Forelimb muscle (tissue), 1 donor: Measurements from ENCODE around the gene CD180. TPM values are rescaled to one million over a fixed set of nuclear protein-coding genes. Genes with fewer than 3 reads are reported as not detected.

Source experiments
- DNase-seq: peaks from one replicate; pipeline ENCODE4 v3.0.0-alpha.2; 2013; ENCODE audit warnings: low read depth
- polyA plus RNA-seq: library from polyadenylated mRNA; unstranded; fragments of 120-200 nt; gene quantifications from one replicate; pipeline ENCODE4 v1.2.1, GENCODE V29; 2013; ENCODE audit not compliant: insufficient read length

Gene CD180
- polyA plus RNA-seq, 1 donor: 0.92 TPM

DNA sequence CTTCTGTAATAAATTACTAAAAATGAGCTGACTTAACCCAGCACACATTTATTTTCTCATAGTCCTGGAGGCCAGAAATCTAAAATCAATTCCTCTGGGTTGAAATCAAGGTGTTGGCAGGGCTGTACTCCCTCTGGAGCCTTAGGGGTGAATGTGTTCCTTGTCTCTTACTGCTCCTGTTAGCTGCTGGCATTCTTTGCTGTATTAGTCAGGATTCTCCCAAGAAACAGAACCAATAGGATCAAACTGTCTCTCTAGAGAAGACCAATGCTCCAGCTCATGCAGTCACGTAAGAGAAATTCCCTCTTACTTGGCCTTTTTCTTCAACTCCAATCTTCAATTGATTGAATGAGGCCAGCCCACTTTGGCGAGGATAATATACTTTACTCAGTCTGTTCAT is 15.3 kb upstream of the CD180 start:
- DNase-seq: no peak

DNA sequence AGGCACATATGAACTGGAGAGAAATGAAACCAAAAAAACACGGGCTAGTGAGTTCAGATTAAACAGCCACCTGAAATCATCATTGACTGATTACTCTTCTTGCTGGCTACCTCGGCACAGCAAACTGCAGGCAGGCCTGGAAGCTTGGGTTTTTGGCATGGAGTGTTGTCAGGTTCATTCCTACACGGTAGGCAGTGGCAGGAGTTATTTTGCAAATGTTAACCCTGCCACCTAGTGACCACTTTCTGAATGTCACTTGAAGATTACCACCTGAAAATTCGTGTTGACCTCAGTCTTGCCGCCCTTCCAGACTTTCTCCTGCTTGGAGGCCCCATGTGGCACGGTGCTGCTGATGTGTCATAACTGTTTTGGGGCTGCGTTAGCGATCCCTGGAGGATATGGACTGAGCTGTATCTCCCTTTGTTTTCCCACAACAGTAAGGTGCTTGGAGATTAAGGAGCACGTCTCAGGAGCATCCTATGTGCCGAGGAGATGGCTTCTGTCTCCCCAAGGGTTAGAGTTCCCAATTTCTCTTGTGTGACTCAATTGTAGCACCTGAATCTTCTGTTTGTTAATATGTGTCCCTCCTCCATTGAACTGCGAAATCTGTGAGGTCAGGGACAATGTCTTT is 12.7 kb upstream of the CD180 start:
- peak; percentile 46 for DNase-seq

DNA sequence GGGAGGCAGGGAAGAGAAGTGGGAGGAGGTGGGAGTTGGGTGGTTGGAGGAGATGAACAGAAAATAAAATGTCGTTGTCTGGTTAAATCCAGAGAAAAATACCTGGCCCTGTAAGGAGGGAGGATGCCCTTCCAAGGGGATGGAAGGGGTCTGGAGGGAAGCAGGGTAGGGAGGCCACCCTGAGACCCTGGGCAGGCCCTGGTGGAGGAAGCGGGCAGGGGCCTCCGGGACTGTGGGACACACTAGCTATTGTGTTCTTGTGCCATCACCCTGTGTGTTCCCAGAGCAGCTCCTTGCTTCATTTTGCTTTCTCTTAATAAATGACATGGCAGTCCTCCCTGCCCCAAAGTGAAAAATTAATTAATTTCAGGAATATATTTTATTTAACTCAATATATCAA is 11.8 kb upstream of the CD180 start:
- DNase-seq: no peak

DNA sequence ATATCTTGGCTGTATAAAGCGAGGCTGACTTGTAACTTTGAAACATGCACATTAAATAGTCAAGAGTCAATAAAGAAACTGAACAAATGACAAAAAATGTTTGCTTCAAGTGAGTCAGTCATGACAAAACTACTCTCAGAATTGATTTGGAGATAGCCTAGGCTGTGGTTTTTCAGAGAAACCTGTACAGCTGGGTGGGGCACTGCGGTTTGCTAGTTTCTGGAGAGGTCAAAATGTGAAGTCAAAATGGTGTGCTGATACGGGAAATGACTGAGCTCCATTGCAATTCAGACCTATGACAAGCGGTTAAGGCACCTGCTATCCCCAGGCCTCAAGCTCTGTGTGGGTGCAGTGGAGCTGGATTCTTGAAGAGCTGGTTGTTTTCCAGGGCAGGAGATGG is 10.3 kb upstream of the CD180 start:
- no peak for DNase-seq

DNA sequence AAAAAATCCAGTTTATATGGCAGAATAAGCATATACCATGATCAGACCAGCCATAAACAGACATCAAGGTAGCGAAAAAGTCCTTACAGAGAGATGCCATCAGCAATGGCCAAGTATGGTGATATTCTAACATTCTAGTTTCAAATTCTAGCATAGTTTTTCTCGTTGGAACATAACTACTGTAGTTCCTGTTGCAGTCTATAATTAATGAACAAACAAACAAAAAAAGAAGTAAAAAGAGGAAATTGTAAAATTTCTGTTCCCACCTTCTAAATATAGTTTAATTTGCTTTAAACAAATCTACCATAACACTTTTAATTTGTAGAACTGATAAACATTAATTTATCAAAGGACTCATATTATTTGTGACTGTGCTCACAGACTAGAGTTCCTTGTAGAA is 9.9 kb upstream of the CD180 start:
- no peak for DNase-seq

DNA sequence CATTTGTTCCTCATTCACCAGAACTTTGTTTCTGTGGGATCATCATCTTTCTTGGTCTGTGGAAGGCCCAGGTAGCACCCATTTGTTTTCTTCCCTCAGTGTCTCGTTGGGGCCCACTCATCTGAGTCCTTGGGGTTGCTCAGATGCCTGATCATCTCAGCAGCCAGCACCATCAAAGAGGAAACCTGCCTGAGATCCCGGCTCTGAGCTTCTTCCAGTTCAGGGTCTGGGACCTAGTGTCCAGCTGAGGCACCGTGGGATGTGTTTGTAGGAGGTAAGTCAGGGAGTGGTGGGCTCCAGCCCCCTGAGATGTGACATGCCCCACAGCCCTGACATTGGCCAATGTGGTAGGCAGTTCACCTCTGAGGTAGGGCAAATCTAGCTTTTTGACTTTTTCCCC is 9.4 kb upstream of the CD180 start:
- no peak for DNase-seq

DNA sequence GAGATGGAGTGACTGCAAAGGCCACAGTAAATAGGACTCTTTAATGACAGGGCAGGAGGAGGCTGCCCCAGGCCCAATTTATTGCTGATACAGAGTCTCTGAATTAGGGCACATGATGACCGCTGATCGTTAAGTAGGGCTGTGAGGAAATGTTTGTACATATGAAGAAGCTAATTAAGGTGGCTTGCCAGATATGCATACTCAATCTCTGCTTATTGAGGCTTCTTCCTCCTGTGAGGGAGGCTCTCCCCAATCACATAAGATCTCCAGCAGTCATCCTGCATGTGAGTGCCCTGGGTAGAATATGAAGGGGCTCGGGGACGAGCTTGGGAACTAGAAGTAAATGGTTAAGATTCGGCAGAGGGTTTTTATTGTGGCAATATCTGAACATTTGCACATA is 8.2 kb upstream of the CD180 start:
- no peak for DNase-seq

DNA sequence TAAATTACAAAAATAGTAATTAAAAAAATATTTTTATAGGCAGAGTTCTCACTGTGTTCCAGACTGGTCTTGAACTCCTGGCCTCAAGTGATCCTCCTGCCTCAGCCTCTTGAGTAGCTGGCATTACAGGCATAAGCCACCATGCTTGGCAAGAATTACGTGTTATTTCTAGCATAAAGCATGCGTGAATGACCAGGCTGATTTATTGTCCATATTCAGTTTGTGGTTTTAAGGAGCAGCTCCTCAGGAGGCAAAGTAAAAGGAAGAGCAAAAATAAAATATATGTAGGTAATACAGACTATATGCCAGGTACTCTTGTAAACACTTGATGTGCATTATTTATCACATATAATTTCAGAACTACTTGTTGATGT is 7.1 kb upstream of the CD180 start:
- DNase-seq: no peak

DNA sequence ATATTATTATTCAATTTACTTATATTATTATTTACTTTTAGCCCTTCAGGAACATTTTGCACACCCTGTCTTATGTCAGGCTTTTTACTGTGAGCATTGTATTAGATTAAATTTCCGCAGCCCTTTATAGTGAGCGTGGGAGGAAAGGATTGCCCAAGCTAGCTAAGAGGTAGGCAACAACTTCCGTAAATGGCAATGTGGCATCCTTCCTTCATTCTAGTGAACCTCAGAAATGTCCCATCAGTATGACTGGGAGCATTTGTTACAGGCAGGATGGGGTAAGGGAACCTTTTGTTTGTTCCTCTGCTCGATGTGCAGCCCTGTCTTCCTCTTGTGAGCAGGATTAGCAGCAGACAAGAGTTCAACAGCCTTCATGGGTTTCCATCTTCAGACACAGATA is 6.2 kb upstream of the CD180 start:
- DNase-seq: no peak

DNA sequence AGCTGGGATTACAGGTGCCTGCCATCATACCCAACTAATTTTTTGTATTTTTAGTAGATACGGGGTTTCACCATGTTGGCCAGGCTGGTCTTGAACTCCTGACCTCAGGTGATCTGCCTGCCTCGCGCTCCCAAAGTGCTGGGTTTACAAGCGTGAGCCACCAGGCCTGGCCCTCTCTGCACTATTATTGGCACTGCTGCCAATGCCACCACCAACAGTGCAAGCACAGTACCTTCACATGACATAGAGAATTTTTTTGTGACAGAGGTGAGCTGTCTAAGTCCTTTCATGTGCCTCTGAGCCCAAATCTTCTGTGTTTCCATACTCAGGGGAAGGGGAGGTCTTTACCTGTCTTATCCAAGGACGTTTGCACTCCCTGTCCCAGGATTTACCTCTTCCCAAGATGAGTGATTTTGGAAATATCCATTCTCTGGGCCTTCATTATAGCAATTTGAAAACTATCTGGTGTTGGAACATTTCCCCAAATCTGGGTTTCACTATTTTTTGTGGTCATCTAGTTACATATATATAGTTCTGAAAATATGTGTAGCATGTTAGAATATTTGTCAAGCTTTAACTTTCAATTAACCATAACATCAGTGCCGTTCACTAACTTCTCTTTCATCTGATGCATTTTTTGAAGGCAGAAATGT is 5.4 kb upstream of the CD180 start:
- no peak for DNase-seq

DNA sequence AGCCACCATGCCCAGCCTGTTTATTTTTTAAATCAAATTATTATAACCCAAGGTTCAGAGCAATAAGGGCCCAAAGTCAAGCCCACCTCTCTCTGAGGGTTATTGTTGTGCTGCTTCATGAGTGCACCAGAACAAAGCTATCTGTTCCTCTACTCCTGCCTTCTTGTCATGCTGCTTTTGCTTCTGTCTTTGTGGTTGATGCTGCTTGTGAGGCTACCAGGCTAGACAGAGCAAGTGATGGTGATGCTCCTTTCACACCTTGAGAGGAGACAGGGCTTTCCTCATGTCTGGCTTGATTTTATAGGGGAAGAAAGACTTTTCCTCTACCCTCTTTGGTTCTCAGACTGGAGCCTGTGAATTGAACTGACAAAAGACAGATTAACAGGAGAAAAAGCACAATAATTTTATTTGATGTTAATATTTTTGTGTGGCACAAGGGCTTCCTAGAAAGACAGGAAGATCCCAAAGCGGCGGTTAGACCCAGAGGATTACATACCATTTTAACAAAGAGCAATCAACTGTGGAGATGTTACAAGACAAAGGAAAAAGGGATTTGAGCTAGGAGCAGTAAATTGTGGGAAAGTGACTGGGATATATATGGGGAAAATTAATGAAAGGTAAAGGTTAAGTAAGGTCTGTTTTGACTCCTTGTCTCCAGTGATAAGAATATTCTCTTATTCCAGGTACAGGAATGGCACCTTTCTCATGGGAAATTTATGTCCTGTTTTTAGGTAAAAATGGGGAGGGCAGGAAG is 4.4 kb upstream of the CD180 start:
- DNase-seq: no peak

DNA sequence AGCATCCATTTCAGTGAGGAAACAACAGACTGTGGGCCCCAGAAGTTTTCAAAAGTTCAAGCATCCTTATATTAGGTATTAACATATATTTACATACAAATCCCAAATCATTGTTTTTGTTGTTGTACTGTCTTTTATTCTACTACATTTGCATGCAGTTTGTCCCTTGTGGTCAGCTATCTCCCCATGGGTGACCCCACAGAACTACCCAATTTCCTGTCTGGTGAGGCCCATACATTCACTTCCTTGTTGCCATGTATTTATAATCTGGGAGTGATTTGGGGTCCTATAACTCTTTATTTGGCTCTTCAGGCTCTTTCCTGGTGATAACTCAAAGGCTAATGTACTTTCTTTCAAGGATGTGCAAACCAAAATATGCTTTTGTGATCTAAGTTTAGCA is 3.3 kb upstream of the CD180 start:
- no peak for DNase-seq

DNA sequence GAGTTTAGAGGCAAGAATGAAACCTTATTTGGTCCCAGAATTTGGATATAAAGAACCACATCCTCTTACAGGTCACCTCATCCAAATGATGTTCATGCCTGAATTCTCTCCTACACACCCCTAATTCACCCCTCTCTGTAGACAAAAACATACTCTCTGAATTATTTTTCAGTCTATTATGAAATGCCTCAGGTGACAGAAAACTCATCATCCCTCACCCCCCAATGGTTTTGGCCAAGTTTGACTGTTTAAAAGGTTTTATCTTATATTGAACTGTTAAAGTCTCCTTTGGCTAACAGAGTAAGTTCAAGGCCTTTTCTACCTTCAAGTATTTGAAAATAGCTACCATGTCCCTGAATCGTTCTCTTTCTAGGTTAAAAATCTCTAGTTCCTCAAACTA is 2.3 kb upstream of the CD180 start:
- no peak for DNase-seq

DNA sequence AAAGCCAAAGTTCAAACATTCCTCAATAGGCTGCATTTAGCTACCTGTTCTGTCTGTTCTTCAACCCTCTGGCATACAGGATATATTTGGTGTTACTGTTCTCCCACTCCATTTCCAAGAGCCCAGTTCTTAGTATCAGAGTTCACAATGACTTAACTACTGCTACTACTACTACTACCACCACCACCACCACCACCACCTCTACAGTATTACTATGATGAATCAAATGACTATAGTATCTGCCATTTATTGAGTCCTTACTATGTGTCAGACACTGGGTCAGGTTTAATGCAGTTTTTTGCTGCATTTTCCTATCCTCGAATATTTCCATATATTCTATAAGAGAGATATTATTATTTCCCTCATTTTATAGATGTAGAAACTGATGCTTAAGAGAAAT is 937 bp upstream of the CD180 start:
- DNase-seq: no peak

DNA sequence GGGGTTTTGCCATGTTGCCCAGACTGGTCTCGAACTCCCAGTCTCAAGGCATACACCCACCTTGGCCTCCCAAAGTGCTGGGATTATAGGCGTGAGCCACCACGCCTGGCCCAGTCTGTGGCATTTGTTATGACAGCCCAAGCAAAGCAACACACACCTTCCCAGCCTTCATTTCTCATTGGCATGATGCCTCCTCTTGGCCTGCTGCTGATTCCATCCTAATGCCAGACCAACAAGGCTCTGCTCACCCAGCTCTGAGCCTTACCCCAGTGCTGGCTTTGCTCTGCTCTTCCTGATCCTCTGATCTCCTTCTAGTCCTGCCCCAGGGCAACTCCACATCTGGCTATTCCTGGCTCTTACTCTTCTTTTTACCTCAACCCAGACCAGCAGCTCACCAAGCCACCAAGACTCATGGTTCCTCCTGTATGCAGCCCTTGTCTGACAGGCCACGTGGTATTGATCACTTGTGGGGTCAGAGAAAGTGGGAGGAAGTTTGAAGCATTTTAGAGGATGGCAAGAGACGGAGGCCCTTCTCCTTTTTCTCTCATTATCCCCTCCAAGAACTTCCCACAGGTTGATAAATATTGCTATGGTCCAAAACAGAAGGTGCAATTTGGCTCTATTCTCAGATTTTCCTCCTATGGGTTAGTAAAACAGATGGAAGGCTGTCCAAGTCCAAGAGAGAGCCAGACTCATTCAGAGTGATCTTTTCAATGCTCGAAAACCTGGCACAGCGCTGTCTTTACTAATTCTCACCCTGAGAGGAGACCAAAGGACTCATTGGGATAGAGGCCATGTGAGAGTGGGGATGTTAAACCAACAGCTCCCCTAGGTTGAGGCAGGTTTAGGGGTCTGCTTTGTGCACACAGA is 958 bp downstream of the CD180 start:
- DNase-seq: no peak

DNA sequence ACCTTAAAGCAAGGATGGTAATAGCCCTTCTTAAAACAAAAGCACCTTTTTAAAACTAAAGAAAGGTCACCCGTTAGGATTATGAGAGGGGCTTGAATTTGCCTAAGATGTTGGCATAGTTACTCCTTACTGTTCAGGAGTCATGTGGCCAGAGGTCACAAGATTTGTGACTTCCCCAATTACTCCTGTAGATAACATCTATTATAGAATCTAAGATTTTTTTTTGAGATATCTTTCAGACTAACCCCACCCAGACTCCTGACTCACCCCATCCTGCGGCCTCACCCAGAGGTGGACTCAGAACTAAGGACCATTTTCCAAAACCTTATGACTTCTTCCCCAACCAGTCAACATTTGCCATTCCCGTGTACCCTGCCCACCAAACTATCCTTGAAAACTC is 2.4 kb downstream of the CD180 start:
- DNase-seq: no peak

DNA sequence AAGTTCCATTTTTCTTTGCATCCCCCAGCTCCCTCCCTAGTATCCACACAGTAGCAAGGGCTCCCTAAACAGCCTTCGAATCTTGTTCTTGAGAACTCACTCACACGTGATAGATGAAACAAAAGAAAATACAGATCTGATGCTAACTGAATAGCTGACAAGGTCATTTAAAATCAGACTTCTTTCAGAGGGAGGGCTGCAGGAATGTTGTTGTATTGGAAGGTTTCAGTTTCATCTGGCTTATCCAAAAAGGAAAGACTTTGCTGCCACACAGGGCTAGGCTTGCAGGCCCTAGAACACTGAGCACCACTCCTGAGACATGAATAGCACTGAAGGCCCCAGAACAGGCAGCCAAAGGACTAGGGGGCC is 3.2 kb downstream of the CD180 start:
- DNase-seq: no peak

DNA sequence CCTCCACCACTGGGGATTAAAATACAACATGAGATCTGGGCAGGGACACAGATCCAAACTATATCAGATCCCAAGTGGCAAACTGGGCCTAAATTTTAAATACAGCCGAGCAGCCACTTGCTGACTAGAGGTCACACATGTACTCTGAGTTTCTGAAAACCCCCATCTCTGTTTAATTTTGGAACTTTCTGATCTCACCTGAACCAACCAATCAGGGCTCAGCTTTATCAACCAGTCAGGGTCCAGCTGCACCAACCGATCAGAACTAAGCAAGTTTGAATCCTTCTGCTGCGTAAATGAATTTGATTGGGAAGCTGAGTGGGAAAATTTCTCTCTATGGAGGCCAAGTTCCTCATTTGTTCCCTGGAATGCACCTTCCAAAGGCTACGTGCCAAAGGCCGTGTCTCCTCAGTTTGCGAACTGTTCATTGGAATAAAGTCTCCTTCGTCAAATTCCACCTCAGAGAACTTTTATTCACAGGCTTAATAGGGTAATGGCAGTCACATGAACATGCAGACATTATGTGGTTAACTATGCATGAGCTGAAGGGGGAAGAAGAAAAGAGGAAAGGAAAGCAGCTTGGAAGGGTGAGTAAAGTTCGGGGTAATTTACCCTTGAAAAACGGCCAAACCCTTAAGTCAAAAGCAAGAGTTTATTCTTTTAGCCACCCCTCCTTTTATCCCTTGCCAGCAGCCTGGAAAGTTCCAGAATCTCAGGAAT is 3.7 kb downstream of the CD180 start:
- no peak for DNase-seq

DNA sequence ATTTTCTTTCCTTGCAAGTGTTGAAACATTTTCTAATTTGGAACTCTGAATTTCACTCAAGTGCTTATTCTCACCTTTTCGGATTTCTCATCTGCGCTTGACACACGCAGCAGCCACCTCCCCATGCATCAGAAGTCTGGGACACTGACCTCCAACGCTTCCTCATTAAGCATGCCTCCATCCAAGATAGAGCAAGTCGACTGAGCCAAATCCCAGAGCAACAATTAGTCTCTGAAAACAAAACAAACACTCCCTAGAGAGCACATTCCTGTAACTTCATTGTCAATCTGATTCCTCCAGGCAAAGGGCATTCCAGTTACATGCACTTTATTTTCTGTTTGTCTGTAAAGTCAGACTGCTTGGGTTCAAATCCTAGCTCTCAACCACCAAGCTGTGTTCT is 5.7 kb downstream of the CD180 start:
- DNase-seq: no peak

DNA sequence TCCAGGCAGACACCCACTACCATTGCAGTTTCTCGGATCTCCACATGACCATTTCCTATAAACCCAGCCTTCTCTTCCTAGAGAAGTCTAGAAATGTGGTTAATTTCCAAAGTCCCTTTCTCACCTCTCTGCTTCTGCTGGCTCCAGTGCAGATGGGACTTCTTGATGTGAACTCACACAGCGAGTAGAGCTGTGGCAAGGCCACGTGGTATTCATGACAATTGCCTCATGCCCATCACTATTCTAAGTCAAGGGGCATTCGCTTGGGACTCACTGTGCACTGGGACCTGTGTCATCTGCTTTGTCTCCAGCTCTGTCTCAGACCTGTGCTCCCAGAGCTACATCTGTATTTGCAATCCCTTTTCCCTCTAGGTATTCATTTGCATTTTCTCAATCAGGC is 6.2 kb downstream of the CD180 start:
- no peak for DNase-seq

DNA sequence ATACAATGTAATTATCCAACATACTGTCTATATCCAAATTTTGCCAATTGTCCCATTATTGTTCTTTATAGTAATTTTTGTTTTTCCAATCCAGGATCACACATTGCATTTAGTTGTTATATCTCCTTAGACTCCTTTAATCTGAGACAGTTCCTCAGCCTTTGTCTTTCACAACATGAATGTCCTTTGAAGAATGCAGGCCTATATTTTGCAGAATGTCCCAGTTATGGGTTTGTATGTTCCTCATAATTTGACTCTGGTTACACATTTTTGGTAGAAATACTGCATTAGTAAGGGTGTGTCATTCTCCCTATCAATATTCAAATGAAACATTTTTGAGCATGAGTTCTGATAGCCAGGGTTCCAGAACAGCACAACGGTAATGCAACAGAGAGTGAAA is 6.7 kb downstream of the CD180 start:
- no peak for DNase-seq

DNA sequence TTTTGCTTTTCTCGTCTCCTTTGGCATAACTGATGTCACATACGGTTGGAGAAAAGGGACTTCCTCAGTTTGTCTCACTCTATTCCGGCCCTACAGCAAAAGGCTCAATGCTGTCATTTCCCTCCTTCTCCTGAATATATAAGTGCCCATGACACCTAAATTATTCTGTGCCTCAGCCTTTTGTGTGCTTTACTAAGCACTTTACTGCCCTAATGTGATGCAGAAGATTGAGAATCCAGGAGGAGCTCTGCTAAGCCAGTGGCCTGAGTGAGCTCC is 7.6 kb downstream of the CD180 start:
- no peak for DNase-seq
